Astrocyte (in vitro differentiated cells and primary cell): ENCODE measurements around the gene POLN. TPM values are rescaled to one million over a fixed set of nuclear protein-coding genes. Genes with fewer than 3 reads are reported as not detected.

Experiments used
- DNase-seq: peaks from one replicate; pipeline ENCODE4 v3.0.0-alpha.2; 2010; ENCODE audit warnings: low read depth
- FAIRE-seq: peaks from 2 replicates; lab custom pipeline; 2011; peaks lifted over from hg19 to GRCh38; lab: Jason Lieb, UNC
- H2AFZ ChIP-seq: 2 replicates; pipeline ENCODE4 v1.6.0; 2012; ENCODE audit warnings: low read depth, low read length, inconsistent platforms
- H3K27ac ChIP-seq: 2 replicates; pipeline ENCODE4 v1.5.1; 2011; ENCODE audit warnings: low read depth, low read length, inconsistent platforms
- H3K27me3 ChIP-seq: 2 replicates; pipeline ENCODE4 v1.6.0; 2011; ENCODE audit warnings: low read length, inconsistent platforms; ENCODE audit not compliant: insufficient read depth
- H3K36me3 ChIP-seq: 2 replicates; pipeline ENCODE4 v1.5.1; 2011; ENCODE audit warnings: low read length, inconsistent platforms; ENCODE audit not compliant: insufficient read depth
- H3K4me1 ChIP-seq: 2 replicates; pipeline ENCODE4 v1.5.1; 2011; ENCODE audit warnings: low read length, inconsistent platforms; ENCODE audit not compliant: insufficient read depth
- H3K4me2 ChIP-seq: 2 replicates; pipeline ENCODE4 v1.6.0; 2012; ENCODE audit warnings: low read length, inconsistent platforms
- H3K4me3 ChIP-seq: 2 replicates; pipeline ENCODE4 v1.5.1; 2011; ENCODE audit warnings: low read depth, mild to moderate bottlenecking, low read length, inconsistent platforms; ENCODE audit not compliant: insufficient read depth
- H3K79me2 ChIP-seq: 2 replicates; pipeline ENCODE4 v1.6.0; 2012; ENCODE audit warnings: mild to moderate bottlenecking, low read length, inconsistent platforms; ENCODE audit not compliant: insufficient read depth
- H3K9ac ChIP-seq: 2 replicates; pipeline ENCODE4 v1.6.0; 2012; ENCODE audit warnings: mild to moderate bottlenecking, low read length, inconsistent platforms
- H3K9me3 ChIP-seq: 2 replicates; pipeline ENCODE4 v1.5.1; 2012; ENCODE audit warnings: low read depth, mild to moderate bottlenecking, low read length, inconsistent platforms; ENCODE audit not compliant: insufficient read depth
- H4K20me1 ChIP-seq: 2 replicates; pipeline ENCODE4 v1.6.0; 2012; ENCODE audit warnings: low read length, inconsistent platforms; ENCODE audit not compliant: insufficient read depth
- H3K27ac Mint-ChIP-seq: one replicate; pipeline ENCODE4 v1.8.0; 2021; ENCODE audit warnings: mild to moderate bottlenecking, mixed read lengths; ENCODE audit not compliant: unreplicated experiment
- H3K27me3 Mint-ChIP-seq: one replicate; pipeline ENCODE4 v1.8.0; 2021; ENCODE audit warnings: low read depth, mixed read lengths; ENCODE audit not compliant: unreplicated experiment
- H3K36me3 Mint-ChIP-seq: one replicate; pipeline ENCODE4 v1.8.0; 2021; ENCODE audit warnings: low read depth, mixed read lengths; ENCODE audit not compliant: unreplicated experiment
- H3K4me1 Mint-ChIP-seq: one replicate; pipeline ENCODE4 v1.8.0; 2021; ENCODE audit warnings: low read depth, mixed read lengths; ENCODE audit not compliant: unreplicated experiment
- H3K4me3 Mint-ChIP-seq: one replicate; pipeline ENCODE4 v1.8.0; 2021; ENCODE audit warnings: mild to moderate bottlenecking, moderate library complexity, mixed read lengths; ENCODE audit not compliant: unreplicated experiment
- H3K9me3 Mint-ChIP-seq: one replicate; pipeline ENCODE4 v1.8.0; 2021; ENCODE audit warnings: mild to moderate bottlenecking, mixed read lengths; ENCODE audit not compliant: unreplicated experiment
- CTCF ChIP-seq: IDR thresholded peaks from 2 replicates; pipeline ENCODE4 v1.5.1; 2011; ENCODE audit warnings: low read depth, mild to moderate bottlenecking, inconsistent platforms, low read length, moderate library complexity; ENCODE audit not compliant: insufficient read depth
- EZH2 ChIP-seq: IDR thresholded peaks from 2 replicates; pipeline ENCODE4 v1.6.1; 2012; ENCODE audit warnings: mild to moderate bottlenecking, low read length, inconsistent platforms; ENCODE audit not compliant: insufficient read depth
- total RNA-seq: library from RNA; stranded (reverse); gene quantifications from 2 replicates; pipeline ENCODE4 v1.2.1, GENCODE V29; 2021

The POLN gene
- total RNA-seq, 1 donor from 2014 or later: 3.1 TPM

DNA sequence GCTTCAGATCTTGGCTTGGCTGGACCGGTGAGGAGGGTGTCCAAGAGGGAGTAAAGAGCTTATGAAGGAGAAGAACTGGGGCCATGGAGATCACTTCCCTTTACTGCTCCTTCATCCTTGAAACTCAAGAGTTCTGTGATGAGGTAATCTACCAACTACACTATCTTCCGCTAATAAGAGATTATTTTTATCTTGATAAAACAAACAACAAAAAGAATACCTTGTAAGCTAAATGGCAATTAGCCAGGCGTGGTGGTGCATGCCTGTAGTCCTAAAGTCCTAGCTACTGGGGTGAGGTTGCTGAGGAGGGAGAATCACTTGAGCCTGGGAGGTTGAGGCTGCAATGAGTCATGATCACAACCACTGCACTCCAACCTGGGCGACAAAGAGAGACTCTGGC is 47.4 kb downstream of the POLN start:
- Histone ChIP-seq H3K9ac (no peak overlapping the region), H3K27me3 (no peaks in the 10 kb centered on the region), H3K9me3 (no peaks in the 10 kb centered on the region), H3K27ac (no peak overlapping the region), H2AFZ (no peak overlapping the region), H3K4me3 (no peak overlapping the region), H3K79me2 (no peaks in the 10 kb centered on the region), H4K20me1 (no peaks in the 10 kb centered on the region), H3K36me3 (no peaks in the 10 kb centered on the region), H3K4me1 (no peaks in the 10 kb centered on the region), H3K4me2 (no peak overlapping the region)
- DNase-seq: peak; percentile 7
- Mint-ChIP-seq H3K9me3 (peaks cover 7% of the 10 kb centered on the region), H3K27me3 (peaks cover 10% of the 10 kb centered on the region), H3K27ac (no peak overlapping the region), H3K4me1 (peaks cover 1% of the 10 kb centered on the region), H3K36me3 (peaks cover 16% of the 10 kb centered on the region), H3K4me3 (no peak overlapping the region)
- no peak for TF ChIP-seq CTCF
- no peak for TF ChIP-seq EZH2
- FAIRE-seq: no peak

DNA sequence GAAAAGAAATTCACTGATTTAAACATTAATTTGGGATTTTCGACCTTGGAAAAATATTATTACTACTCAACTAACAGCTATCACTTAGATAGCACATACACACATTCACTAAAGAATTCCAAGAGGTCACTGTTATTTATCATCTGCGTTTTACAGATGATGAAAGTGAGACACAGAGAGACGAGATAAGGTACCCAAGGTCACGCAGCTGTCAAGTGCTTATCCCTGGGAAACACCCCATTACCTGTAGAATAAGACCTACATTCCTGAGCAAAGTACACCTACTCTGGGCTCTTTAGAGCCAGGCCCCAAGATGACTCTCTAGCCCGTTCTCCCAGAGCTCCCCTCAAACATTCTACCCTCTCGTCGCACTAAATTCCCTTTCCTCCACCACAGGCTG is 48.6 kb downstream of the POLN start:
- no peaks in the 10 kb centered on the region for H3K4me1 ChIP-seq
- no peaks in the 10 kb centered on the region for H4K20me1 ChIP-seq
- H3K27ac ChIP-seq: no peak overlapping the region
- Mint-ChIP-seq H3K4me3 (no peak overlapping the region), H3K36me3 (peaks cover 14% of the 10 kb centered on the region), H3K4me1 (peaks cover 1% of the 10 kb centered on the region), H3K9me3 (peaks cover 4% of the 10 kb centered on the region), H3K27ac (no peak overlapping the region), H3K27me3 (peaks cover 10% of the 10 kb centered on the region)
- DNase-seq (no peak), FAIRE-seq (no peak)
- H3K9ac ChIP-seq: no peak overlapping the region
- no peaks in the 10 kb centered on the region for H3K9me3 ChIP-seq
- TF ChIP-seq CTCF (no peak), EZH2 (no peak)
- H3K4me2 ChIP-seq: no peak overlapping the region
- no peaks in the 10 kb centered on the region for H3K79me2 ChIP-seq
- H3K4me3 ChIP-seq: no peak overlapping the region
- no peaks in the 10 kb centered on the region for H3K27me3 ChIP-seq
- H2AFZ ChIP-seq: no peak overlapping the region
- no peaks in the 10 kb centered on the region for H3K36me3 ChIP-seq

- Histone ChIP-seq H3K4me2 (no peak overlapping the region), H4K20me1 (no peaks in the 10 kb centered on the region), H3K79me2 (no peaks in the 10 kb centered on the region), H3K36me3 (no peaks in the 10 kb centered on the region), H3K27ac (no peak overlapping the region), H2AFZ (no peak overlapping the region), H3K4me3 (no peak overlapping the region), H3K9ac (no peak overlapping the region), H3K27me3 (no peaks in the 10 kb centered on the region), H3K9me3 (no peaks in the 10 kb centered on the region), H3K4me1 (no peaks in the 10 kb centered on the region)
- H3K9me3 Mint-ChIP-seq: peaks cover 15% of the 10 kb centered on the region
- H3K4me3 Mint-ChIP-seq: no peak overlapping the region
- no peaks in the 10 kb centered on the region for H3K27me3 Mint-ChIP-seq
- FAIRE-seq: no peak
- no peak for DNase-seq
- TF ChIP-seq CTCF: no peak
- no peak for TF ChIP-seq EZH2
- H3K4me1 Mint-ChIP-seq: no peaks in the 10 kb centered on the region
- no peak overlapping the region for H3K27ac Mint-ChIP-seq
- peaks cover 14% of the 10 kb centered on the region for H3K36me3 Mint-ChIP-seq
Observed at GRCh38 chr4:2186865-2187172, 55.1 kb downstream of the POLN start.
